AG09319 (cell line): Measurements from ENCODE around the gene FALEC.
A peak's percentile ranks its signal among the peaks of the same experiment; 100 is the strongest.
"Not testable (repeated sequence)": the region's sequence is repeated elsewhere in the genome, so short reads cannot be mapped to it uniquely, and the experiment has no call there.

ENCODE experiments used
- DNase-seq: peaks from one replicate; pipeline ENCODE4 v3.0.0-alpha.2; 2010; ENCODE audit warnings: low read depth; ENCODE audit errors: extremely low read depth
- TF ChIP-seq, protein P1 (sequence below): IDR thresholded peaks from 2 replicates; pipeline ENCODE4 v1.5.1; 2011; ENCODE audit warnings: low read depth, mild to moderate bottlenecking, inconsistent platforms, low read length, moderate library complexity

FALEC gene

DNA sequence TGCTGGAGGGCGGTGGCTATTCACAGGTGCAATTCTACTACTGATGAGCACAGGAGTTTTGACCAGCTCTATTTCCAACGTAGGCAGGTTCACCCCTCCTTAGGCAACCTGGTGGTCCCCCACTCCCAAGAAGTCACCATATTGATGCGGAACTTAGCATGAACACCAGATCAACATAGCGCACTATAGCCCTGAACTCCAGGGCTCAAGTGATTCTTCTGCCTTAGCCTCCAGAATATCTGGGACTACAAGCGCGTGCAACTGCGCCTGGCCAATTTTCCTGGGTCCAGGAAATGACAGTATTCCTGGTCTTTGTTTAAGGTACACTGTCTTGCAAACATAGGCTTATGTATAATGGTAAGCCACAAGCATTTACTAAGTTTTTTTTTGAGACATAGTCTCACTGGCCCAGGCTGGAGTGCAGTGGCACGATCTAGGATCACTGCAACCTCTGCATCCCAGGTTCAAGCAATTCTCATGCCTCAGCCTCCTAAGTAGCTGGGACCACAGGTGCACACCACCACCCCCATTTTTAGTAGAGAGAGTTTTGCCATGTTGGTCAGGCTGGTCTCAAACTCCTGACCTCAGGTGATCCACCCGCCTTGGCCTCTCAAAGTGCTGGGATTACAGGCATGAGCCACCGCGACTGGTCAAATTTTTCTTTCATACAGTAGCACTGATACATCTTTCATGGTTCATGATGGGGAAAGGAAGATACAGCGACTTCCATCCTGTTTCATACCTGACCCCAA lies 51.2 kb downstream of the FALEC start:
- TF ChIP-seq, protein P1, sequence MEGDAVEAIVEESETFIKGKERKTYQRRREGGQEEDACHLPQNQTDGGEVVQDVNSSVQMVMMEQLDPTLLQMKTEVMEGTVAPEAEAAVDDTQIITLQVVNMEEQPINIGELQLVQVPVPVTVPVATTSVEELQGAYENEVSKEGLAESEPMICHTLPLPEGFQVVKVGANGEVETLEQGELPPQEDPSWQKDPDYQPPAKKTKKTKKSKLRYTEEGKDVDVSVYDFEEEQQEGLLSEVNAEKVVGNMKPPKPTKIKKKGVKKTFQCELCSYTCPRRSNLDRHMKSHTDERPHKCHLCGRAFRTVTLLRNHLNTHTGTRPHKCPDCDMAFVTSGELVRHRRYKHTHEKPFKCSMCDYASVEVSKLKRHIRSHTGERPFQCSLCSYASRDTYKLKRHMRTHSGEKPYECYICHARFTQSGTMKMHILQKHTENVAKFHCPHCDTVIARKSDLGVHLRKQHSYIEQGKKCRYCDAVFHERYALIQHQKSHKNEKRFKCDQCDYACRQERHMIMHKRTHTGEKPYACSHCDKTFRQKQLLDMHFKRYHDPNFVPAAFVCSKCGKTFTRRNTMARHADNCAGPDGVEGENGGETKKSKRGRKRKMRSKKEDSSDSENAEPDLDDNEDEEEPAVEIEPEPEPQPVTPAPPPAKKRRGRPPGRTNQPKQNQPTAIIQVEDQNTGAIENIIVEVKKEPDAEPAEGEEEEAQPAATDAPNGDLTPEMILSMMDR = no peak
- DNase-seq = no peak

DNA sequence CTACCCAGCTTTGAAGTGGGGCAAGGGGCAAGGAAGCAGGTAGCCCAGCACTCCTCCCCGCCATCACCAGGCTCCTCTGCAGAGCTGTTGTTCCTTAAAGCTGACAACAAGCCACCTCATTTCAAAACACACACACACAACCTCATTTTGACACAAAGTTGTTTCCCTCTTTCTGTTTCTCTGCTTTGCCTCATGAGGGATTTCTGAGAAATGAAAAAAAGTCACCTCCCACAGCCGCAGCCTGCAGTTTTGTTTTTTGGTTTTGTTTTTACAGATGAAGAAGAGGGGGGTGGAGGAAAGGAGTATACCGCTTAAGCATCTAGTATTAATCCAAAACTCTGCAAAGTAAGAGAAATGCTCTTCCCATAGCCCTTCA lies 51.8 kb downstream of the FALEC start:
- no peak for DNase-seq
- TF ChIP-seq, protein P1 = no peak

DNA sequence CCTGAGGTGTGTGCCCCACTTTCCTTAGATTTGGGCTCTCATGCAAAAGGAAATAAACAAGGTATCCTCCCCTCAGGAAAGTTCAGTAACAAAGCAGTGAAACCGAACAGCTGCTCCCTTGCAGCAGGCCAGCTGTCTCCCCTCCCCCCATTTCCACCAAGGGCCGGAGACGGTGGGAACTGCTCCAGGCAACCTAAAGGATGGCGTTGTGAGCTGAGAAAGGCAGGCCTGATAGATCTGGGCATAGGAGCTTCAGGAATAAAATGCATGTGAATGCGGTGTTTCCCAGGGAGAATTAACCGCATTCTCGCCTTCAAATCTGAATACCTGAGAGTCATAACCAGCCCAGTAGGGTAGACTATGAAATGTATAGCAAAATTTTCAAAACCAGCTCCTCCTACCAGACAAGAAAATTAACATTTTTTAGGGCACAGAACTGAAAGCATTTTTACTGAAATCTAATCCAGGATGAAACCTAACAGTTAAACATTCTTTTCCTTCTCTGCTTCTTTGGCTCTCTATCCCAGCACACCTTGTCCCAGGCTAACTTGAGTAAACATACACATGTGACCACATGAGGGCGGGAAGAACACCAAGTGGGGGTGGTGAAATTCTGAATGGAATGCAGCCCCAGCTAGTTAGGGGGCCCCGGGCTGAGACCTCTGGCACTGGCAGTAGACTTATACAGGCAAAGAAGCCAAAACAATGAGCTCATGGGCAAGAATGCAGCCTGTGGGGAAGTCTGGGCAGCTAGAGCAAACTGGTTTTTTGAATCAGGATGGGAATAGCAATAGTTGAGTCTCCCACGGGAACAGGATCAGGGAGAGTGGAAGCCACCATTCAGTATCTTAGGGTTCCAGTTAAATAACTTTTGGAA lies 52.4 kb downstream of the FALEC start:
- peak; percentile 90 for DNase-seq
- TF ChIP-seq, protein P1 = no peak

DNA sequence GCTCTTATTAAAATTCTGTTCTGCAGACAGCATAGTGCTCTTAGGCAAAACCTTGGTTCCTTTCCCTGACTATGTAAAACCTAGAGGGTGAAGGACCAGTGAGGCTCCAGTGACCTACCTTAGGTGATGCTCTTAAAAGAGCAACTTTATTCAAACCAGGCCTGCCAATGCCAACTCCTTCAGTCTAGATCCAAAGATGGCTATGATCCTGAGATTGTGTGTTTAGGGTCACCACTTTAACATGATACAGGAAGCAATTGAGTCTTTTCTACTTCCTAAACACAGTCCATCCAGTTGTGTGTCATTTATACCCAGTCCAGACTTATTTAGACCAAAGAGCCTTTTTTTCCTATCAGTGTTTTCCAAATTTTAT lies 53.0 kb downstream of the FALEC start:
- no peak for DNase-seq
- TF ChIP-seq, protein P1 = no peak

DNA sequence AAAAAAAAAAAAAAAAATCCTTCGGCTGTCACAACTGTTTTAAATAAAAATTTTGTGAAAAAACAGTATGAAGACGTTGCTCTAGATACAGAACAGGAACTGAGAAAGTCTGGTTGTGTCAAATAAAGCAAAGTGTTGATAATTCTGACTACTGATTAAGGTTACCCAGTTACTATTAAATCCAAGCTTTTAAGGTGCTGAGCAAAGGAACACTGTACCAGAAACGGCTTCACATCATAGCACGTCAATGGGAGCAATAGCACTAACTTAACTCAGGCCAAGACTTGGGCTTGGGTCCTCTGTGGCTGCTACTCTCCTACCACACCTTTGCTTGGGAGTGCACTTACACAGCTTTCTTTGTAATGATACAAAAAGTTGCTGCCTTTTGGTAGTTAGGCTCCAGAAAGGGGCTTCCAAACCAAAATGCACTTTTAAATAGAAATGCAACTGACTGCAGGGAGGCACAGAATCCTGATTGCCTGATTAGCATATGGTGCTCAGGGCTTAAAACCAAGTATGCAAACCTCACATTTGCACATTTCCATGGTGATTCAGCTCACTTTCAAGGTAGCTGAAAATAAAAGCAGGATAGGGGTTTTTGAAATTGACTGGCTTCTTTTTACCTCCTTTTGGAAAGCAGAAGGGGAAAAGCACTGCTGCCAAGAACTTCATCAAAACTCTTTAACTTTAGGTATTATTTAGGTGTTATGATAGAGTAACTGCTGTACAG lies 57.5 kb downstream of the FALEC start:
- TF ChIP-seq, protein P1 = no peak
- no peak for DNase-seq

DNA sequence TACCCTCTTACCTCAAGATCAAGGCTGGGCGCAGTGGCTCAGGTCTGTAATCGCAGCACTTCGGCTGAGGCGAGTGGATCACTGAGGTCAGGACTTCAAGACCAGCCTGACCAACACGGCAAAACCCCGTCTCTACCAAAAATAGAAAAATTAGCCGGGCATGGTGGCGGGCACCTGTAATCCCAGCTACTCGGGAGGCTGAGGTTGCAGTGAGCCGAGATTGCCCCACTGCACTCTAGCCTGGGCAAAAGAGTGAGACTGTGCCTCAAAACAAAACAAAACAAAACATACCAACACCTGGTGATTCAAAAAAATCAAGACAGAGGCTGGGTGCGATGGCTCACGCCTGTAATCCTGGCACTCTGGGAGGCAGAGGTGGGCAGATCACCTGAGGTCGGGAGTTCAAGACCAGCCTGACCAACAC lies 58.1 kb downstream of the FALEC start:
- not testable (repeated sequence) for DNase-seq

DNA sequence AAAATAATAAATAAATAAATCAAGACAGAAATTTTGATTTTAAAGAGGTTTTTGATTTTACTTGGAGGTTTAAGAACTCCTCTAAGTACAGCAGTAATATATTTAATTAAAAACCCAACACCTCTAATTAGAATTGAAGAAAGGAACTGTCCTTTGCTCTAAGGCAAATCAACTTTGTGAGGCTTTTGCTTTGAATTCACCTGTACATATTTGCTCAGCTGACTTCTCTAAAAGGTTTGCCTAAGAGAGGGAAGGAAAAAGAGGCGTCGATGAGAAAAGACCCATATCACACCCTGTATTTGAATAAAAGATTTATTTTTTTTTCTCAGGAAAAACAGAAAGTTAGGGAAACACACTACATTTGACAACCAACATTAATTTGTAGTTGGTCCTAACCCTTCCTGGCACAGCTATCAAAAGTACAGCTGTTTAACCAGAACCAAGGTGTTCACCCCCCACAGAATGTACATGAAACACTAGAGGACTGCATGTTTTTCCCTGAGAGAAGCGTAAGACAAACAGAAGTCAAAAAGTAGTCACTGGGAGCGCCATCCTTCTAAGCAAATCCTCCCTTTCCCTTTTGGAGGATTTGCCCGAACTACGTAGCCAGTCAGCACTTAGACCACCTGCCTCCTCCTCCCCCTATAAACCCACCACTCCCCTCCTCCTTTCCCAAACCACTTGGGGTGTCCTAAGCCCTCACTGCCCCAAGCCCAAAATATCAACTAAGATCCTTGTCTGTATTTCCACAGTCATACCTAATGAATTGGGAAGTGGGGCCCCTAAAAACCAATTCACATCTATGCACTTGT lies 58.9 kb downstream of the FALEC start:
- TF ChIP-seq, protein P1 = no peak
- DNase-seq = no peak
